ENCODE results near the gene RTN4. TPM values are rescaled to one million over a fixed set of nuclear protein-coding genes. Genes with fewer than 3 reads are reported as not detected.
"Not testable (repeated sequence)": the region's sequence is repeated elsewhere in the genome, so short reads cannot be mapped to it uniquely, and the experiment has no call there.

RTN4 gene
- total and polyA plus RNA-seq, 5 donors = 183 to 283 (median 243) TPM

GRCh38 chr2:55010149-55010591, 40.1 kb downstream of the RTN4 start:
- 25% methylated on average over 5 of the region's 5 CpGs for WGBS
- intact Hi-C loops (cut with DNase I) = loop anchor here in 2 of 4 donors (5.0 to 10.0 kb wide), 2 partner anchors 37 to 155 kb away; no protein-coding TSS in a partner anchor
- Histone ChIP-seq H3K27ac (ENCODE audit: low read length) (no peak overlapping the region), H3K9me3 (ENCODE audit: control insufficient read depth, low read length) (no peaks in the 10 kb centered on the region), H3K4me1 (ENCODE audit: control insufficient read depth, insufficient read depth, low read length) (peaks cover 6% of the 10 kb centered on the region), H3K27me3 (ENCODE audit: control insufficient read depth, insufficient read depth) (no peaks in the 10 kb centered on the region), H3K4me3 (ENCODE audit: low read length) (peak overlapping the region; percentile 29)
- ATAC-seq (peak; percentile 91 to 93), DNase-seq (peak in 2 of 3 donors; percentile 23 to 49)

GRCh38 chr2:55009277-55010060, 40.8 kb downstream of the RTN4 start:
- peaks cover 6% of the 10 kb centered on the region for H3K4me1 ChIP-seq (ENCODE audit: control insufficient read depth, insufficient read depth, low read length)
- H3K27me3 ChIP-seq (ENCODE audit: control insufficient read depth, insufficient read depth) = no peaks in the 10 kb centered on the region
- intact Hi-C loops (cut with DNase I) = loop anchor here in 2 of 4 donors (5.0 to 10.0 kb wide), 2 partner anchors 38 to 155 kb away; no protein-coding TSS in a partner anchor
- ATAC-seq (no peak), DNase-seq (no peak)
- no peaks in the 10 kb centered on the region for H3K9me3 ChIP-seq (ENCODE audit: control insufficient read depth, low read length)
- peak overlapping the region; percentile 29 for H3K4me3 ChIP-seq (ENCODE audit: low read length)
- H3K27ac ChIP-seq (ENCODE audit: low read length) = no peak overlapping the region
- WGBS = 37% methylated on average over 7 of the region's 7 CpGs

GRCh38 chr2:55006306-55006705, 43.9 kb downstream of the RTN4 start:
- Histone ChIP-seq H3K4me1 (ENCODE audit: control insufficient read depth, insufficient read depth, low read length) (peaks cover 6% of the 10 kb centered on the region), H3K27ac (ENCODE audit: low read length) (no peak overlapping the region), H3K9me3 (ENCODE audit: control insufficient read depth, low read length) (no peaks in the 10 kb centered on the region), H3K4me3 (ENCODE audit: low read length) (no peak overlapping the region), H3K27me3 (ENCODE audit: control insufficient read depth, insufficient read depth) (no peaks in the 10 kb centered on the region)
- 61% methylated on average over 3 of the region's 3 CpGs for WGBS
- no peak for ATAC-seq
- no peak for DNase-seq
- intact Hi-C loops (cut with DNase I) = no loop called here

GRCh38 chr2:55003706-55004639, 46.3 kb downstream of the RTN4 start:
- WGBS = 94% methylated on average over 10 of the region's 10 CpGs
- Histone ChIP-seq H3K27ac (ENCODE audit: low read length) (no peak overlapping the region), H3K27me3 (ENCODE audit: control insufficient read depth, insufficient read depth) (no peaks in the 10 kb centered on the region), H3K4me3 (ENCODE audit: low read length) (no peak overlapping the region), H3K9me3 (ENCODE audit: control insufficient read depth, low read length) (no peaks in the 10 kb centered on the region), H3K4me1 (ENCODE audit: control insufficient read depth, insufficient read depth, low read length) (no peaks in the 10 kb centered on the region)
- DNase-seq (no peak), ATAC-seq (no peak)
- intact Hi-C loops (cut with DNase I) = no loop called here

- DNase-seq = no peak
- H3K4me3 ChIP-seq (ENCODE audit: low read length) = no peak overlapping the region
- no peaks in the 10 kb centered on the region for H3K27me3 ChIP-seq (ENCODE audit: control insufficient read depth, insufficient read depth)
- no peaks in the 10 kb centered on the region for H3K9me3 ChIP-seq (ENCODE audit: control insufficient read depth, low read length)
- intact Hi-C loops (cut with DNase I) = no loop called here
- no peak for ATAC-seq
- no peak overlapping the region for H3K27ac ChIP-seq (ENCODE audit: low read length)
- H3K4me1 ChIP-seq (ENCODE audit: control insufficient read depth, insufficient read depth, low read length) = no peaks in the 10 kb centered on the region
- 71% methylated on average over 2 of the region's 2 CpGs for WGBS
Measured at GRCh38 chr2:55001716-55002115, 48.5 kb downstream of the RTN4 start.

GRCh38 chr2:55000341-55000740, 49.9 kb downstream of the RTN4 start:
- Histone ChIP-seq H3K27ac (ENCODE audit: low read length) (no peak overlapping the region), H3K27me3 (ENCODE audit: control insufficient read depth, insufficient read depth) (no peaks in the 10 kb centered on the region), H3K4me3 (ENCODE audit: low read length) (no peak overlapping the region), H3K4me1 (ENCODE audit: control insufficient read depth, insufficient read depth, low read length) (no peaks in the 10 kb centered on the region), H3K9me3 (ENCODE audit: control insufficient read depth, low read length) (no peaks in the 10 kb centered on the region)
- DNase-seq (no peak), ATAC-seq (no peak)
- WGBS = 55% methylated on average over 4 of the region's 4 CpGs
- intact Hi-C loops (cut with DNase I) = no loop called here

- Histone ChIP-seq H3K4me3 (ENCODE audit: low read length) (peak overlapping the region; percentile 20), H3K27ac (ENCODE audit: low read length) (no peak overlapping the region), H3K27me3 (ENCODE audit: control insufficient read depth, insufficient read depth) (no peaks in the 10 kb centered on the region), H3K9me3 (ENCODE audit: control insufficient read depth, low read length) (no peaks in the 10 kb centered on the region), H3K4me1 (ENCODE audit: control insufficient read depth, insufficient read depth, low read length) (no peaks in the 10 kb centered on the region)
- 8% methylated on average over 3 of the region's 3 CpGs for WGBS
- DNase-seq (no peak), ATAC-seq (no peak)
- intact Hi-C loops (cut with DNase I) = no loop called here
Measured at GRCh38 chr2:54999182-54999581, 51.1 kb downstream of the RTN4 start.

- WGBS = 85% methylated on average over 1 of the region's 1 CpG
- no peak overlapping the region for H3K27ac ChIP-seq (ENCODE audit: low read length)
- no peak for ATAC-seq
- H3K27me3 ChIP-seq (ENCODE audit: control insufficient read depth, insufficient read depth) = no peaks in the 10 kb centered on the region
- intact Hi-C loops (cut with DNase I) = no loop called here
- no peaks in the 10 kb centered on the region for H3K9me3 ChIP-seq (ENCODE audit: control insufficient read depth, low read length)
- H3K4me1 ChIP-seq (ENCODE audit: control insufficient read depth, insufficient read depth, low read length) = no peaks in the 10 kb centered on the region
- no peak overlapping the region for H3K4me3 ChIP-seq (ENCODE audit: low read length)
- DNase-seq = no peak
Measured at GRCh38 chr2:54997826-54998225, 52.4 kb downstream of the RTN4 start.

- Histone ChIP-seq H3K9me3 (ENCODE audit: control insufficient read depth, low read length) (no peaks in the 10 kb centered on the region), H3K27ac (ENCODE audit: low read length) (no peak overlapping the region), H3K27me3 (ENCODE audit: control insufficient read depth, insufficient read depth) (no peaks in the 10 kb centered on the region), H3K4me3 (ENCODE audit: low read length) (no peak overlapping the region), H3K4me1 (ENCODE audit: control insufficient read depth, insufficient read depth, low read length) (no peaks in the 10 kb centered on the region)
- WGBS = 94% methylated on average over 3 of the region's 3 CpGs
- intact Hi-C loops (cut with DNase I) = no loop called here
- DNase-seq (no peak), ATAC-seq (no peak)
Measured at GRCh38 chr2:54995553-54995952, 54.7 kb downstream of the RTN4 start.

GRCh38 chr2:54990694-54991093, 59.6 kb downstream of the RTN4 start:
- ATAC-seq; H3K27ac ChIP-seq (ENCODE audit: low read length); H3K4me1 ChIP-seq (ENCODE audit: control insufficient read depth, insufficient read depth, low read length); H3K4me3 ChIP-seq (ENCODE audit: low read length); intact Hi-C loops (cut with DNase I); H3K9me3 ChIP-seq (ENCODE audit: control insufficient read depth, low read length); H3K27me3 ChIP-seq (ENCODE audit: control insufficient read depth, insufficient read depth): not testable (repeated sequence)
- WGBS = 97% methylated on average over 19 of the region's 19 CpGs
- peak in 1 of 3 donors; percentile 41 for DNase-seq

- no peaks in the 10 kb centered on the region for H3K9me3 ChIP-seq (ENCODE audit: control insufficient read depth, low read length)
- ATAC-seq (no peak), DNase-seq (no peak)
- intact Hi-C loops (cut with DNase I) = no loop called here
- no peak overlapping the region for H3K27ac ChIP-seq (ENCODE audit: low read length)
- no peaks in the 10 kb centered on the region for H3K27me3 ChIP-seq (ENCODE audit: control insufficient read depth, insufficient read depth)
- no peak overlapping the region for H3K4me3 ChIP-seq (ENCODE audit: low read length)
- peaks cover 2% of the 10 kb centered on the region for H3K4me1 ChIP-seq (ENCODE audit: control insufficient read depth, insufficient read depth, low read length)
- 88% methylated on average over 3 of the region's 3 CpGs for WGBS
Measured at GRCh38 chr2:54988612-54989011, 61.6 kb downstream of the RTN4 start.
